ENCODE measurements around the gene GARIN5B. TPM values are rescaled to one million over a fixed set of nuclear protein-coding genes. Genes with fewer than 3 reads are reported as not detected.

The GARIN5B gene
- total RNA-seq, 2 experiments from 2014 or later = not detected

- Mint-ChIP-seq H3K4me1 (peaks cover 34% of the 10 kb centered on the region), H3K36me3 (ENCODE audit: low read depth) (peaks cover 3% of the 10 kb centered on the region), H3K4me3 (no peak overlapping the region), H3K27ac (peak overlapping the region; percentile 30), H3K27me3 (peaks cover 38% of the 10 kb centered on the region), H3K9me3 (no peaks in the 10 kb centered on the region)
- CTCF ChIA-PET = interaction anchor here (1.0 kb wide), 1 partner anchor 50 kb away, joined by 5 read pairs; no protein-coding TSS in a partner anchor
- DNase-seq = no peak
- POLR2A ChIA-PET = interaction anchor here (1.0 to 3.7 kb wide), 3 partner anchors 12 to 21 kb away, joined by 3 to 25 read pairs (median 4); partner anchors contain the start of gene KMT5C
These were observed 12.3 kb downstream of the GARIN5B start for GRCh38 chr19:55350620-55351315.

GRCh38 chr19:55348317-55349034, 14.6 kb downstream of the GARIN5B start:
- Mint-ChIP-seq H3K27ac (no peak overlapping the region), H3K36me3 (ENCODE audit: low read depth) (peaks cover 3% of the 10 kb centered on the region), H3K4me3 (no peak overlapping the region), H3K27me3 (peaks cover 24% of the 10 kb centered on the region), H3K9me3 (no peaks in the 10 kb centered on the region), H3K4me1 (peaks cover 29% of the 10 kb centered on the region)
- POLR2A ChIA-PET = interaction anchor here (0.9 to 3.7 kb wide), 2 partner anchors 9 to 16 kb away, joined by 3 to 25 read pairs; partner anchors contain the start of gene KMT5C
- DNase-seq = no peak
- CTCF ChIA-PET = no interaction called here

GRCh38 chr19:55347442-55348009, 15.5 kb downstream of the GARIN5B start:
- Mint-ChIP-seq H3K27me3 (peaks cover 15% of the 10 kb centered on the region), H3K9me3 (no peaks in the 10 kb centered on the region), H3K4me1 (peaks cover 20% of the 10 kb centered on the region), H3K4me3 (no peak overlapping the region), H3K36me3 (ENCODE audit: low read depth) (peaks cover 6% of the 10 kb centered on the region), H3K27ac (no peak overlapping the region)
- ChIA-PET POLR2A (interaction anchor here (3.7 kb wide), 1 partner anchor 9 kb away, joined by 25 read pairs; the partner anchor contains the start of gene KMT5C), CTCF (no interaction called here)
- no peak for DNase-seq

DNA sequence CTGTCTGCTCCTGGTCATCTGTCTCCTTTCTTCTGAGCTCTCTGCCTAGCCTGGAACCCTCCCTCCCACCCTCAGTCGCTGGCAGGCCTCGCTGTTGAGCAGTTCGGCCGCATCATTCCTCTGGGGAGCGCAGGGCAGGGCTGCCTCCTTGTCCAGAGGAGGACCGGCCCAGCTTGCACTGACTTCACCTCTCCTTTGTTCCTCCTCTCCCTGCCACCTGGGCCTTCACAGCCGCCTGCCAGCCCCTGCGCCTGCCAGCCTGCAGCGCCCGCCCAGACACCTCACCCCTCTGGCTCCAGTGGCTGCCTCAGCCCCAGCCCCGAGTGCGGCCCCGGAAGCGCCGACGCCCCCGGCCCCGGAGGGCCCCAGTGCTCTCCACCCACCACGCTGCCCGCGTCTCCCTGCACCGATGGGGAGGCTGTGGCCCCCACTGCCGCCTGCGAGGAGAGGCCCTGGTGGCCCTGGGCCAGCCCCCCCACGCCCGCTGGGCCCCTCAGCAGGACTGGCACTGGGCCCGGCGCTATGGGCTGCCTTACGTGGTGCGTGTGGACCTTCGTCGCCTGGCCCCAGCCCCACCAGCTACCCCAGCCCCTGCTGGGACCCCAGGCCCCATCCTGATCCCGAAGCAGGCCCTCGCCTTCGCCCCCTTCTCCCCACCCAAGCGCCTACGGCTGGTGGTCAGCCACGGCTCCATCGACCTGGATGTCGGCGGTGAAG, 16.2 kb downstream of the GARIN5B start:
- ChIA-PET CTCF (no interaction called here), POLR2A (interaction anchor here (3.7 kb wide), 1 partner anchor 8 kb away, joined by 25 read pairs; the partner anchor contains the start of gene KMT5C)
- DNase-seq = no peak

DNA sequence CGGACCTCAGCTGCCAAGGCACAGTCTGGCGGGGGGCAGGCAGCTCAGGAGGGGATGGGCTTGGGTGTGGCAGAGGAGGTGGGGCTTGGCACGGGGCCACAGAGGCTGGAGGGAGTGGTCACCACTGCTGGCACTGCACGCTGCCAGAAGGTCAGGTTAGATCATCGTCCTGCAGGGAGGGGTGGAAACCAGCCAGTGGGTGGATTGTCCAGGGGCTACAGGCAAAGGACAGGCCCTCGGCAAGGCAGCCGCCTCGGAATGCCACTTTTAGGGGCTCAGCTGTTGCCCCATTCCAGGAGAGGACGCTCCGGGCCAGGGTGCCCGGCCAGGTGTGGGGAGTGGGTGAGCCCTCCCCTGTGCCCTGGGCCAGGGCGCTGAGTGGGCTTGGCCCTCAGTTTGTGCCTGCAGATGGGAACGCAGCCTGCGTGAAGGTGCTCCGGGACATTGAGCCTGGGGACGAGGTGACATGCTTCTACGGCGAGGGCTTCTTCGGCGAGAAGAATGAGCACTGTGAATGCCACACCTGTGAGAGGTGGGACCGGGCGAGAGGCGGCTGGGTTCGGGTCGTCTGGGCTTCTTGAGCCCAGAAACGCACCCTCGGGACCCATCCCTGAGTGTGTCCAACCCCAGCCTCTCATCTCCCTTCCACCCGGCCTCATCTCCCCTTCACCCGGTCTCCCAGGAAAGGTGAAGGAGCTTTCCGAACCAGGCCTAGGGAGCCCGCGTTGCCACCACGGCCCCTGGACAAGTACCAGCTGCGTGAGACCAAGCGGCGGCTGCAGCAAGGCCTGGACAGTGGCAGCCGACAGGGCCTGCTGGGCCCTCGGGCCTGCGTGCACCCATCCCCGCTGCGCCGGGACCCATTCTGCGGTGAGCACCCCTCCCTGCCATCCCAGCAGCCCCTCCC, 17.0 kb downstream of the GARIN5B start:
- peaks cover 10% of the 10 kb centered on the region for H3K4me1 Mint-ChIP-seq
- H3K36me3 Mint-ChIP-seq (ENCODE audit: low read depth) = peaks cover 8% of the 10 kb centered on the region
- H3K27ac Mint-ChIP-seq = no peak overlapping the region
- peaks cover 2% of the 10 kb centered on the region for H3K27me3 Mint-ChIP-seq
- POLR2A ChIA-PET = interaction anchor here (1.1 kb wide), 1 partner anchor 62 kb away, joined by 3 read pairs; the partner anchor contains the start of gene UBE2S
- no peaks in the 10 kb centered on the region for H3K9me3 Mint-ChIP-seq
- no peak for DNase-seq
- no peak overlapping the region for H3K4me3 Mint-ChIP-seq
- CTCF ChIA-PET = no interaction called here

More for the DNA sequence above, 16.2 kb downstream of the GARIN5B start:
- Mint-ChIP-seq H3K27ac (no peak overlapping the region), H3K27me3 (peaks cover 10% of the 10 kb centered on the region), H3K9me3 (no peaks in the 10 kb centered on the region), H3K4me1 (peaks cover 13% of the 10 kb centered on the region), H3K4me3 (no peak overlapping the region), H3K36me3 (ENCODE audit: low read depth) (peaks cover 6% of the 10 kb centered on the region)

- Mint-ChIP-seq H3K27ac (no peak overlapping the region), H3K27me3 (no peaks in the 10 kb centered on the region), H3K4me1 (peaks cover 10% of the 10 kb centered on the region), H3K9me3 (no peaks in the 10 kb centered on the region), H3K4me3 (no peak overlapping the region), H3K36me3 (ENCODE audit: low read depth) (peaks cover 8% of the 10 kb centered on the region)
- DNase-seq = no peak
- POLR2A ChIA-PET = interaction anchor here (1.1 kb wide), 1 partner anchor 63 kb away, joined by 3 read pairs; the partner anchor contains the start of gene UBE2S
- CTCF ChIA-PET = no interaction called here
These were observed 17.8 kb downstream of the GARIN5B start for GRCh38 chr19:55345101-55345817.

- Mint-ChIP-seq H3K4me1 (peaks cover 12% of the 10 kb centered on the region), H3K36me3 (ENCODE audit: low read depth) (peaks cover 8% of the 10 kb centered on the region), H3K9me3 (no peaks in the 10 kb centered on the region), H3K27me3 (no peaks in the 10 kb centered on the region), H3K27ac (no peak overlapping the region), H3K4me3 (no peak overlapping the region)
- ChIA-PET POLR2A (no interaction called here), CTCF (no interaction called here)
- no peak for DNase-seq
These were observed 18.6 kb downstream of the GARIN5B start for GRCh38 chr19:55344444-55344843.

- peaks cover 19% of the 10 kb centered on the region for H3K4me1 Mint-ChIP-seq
- H3K27ac Mint-ChIP-seq = peak overlapping the region; percentile 52
- peak overlapping the region; percentile 69 for H3K4me3 Mint-ChIP-seq
- peaks cover 4% of the 10 kb centered on the region for H3K27me3 Mint-ChIP-seq
- no peaks in the 10 kb centered on the region for H3K9me3 Mint-ChIP-seq
- no peak for DNase-seq
- CTCF ChIA-PET = interaction anchor here (1.3 kb wide), 1 partner anchor 40 kb away, joined by 5 read pairs; no protein-coding TSS in a partner anchor
- peaks cover 6% of the 10 kb centered on the region for H3K36me3 Mint-ChIP-seq (ENCODE audit: low read depth)
- POLR2A ChIA-PET = no interaction called here
These were observed 21.2 kb downstream of the GARIN5B start for GRCh38 chr19:55341595-55342531.

DNA sequence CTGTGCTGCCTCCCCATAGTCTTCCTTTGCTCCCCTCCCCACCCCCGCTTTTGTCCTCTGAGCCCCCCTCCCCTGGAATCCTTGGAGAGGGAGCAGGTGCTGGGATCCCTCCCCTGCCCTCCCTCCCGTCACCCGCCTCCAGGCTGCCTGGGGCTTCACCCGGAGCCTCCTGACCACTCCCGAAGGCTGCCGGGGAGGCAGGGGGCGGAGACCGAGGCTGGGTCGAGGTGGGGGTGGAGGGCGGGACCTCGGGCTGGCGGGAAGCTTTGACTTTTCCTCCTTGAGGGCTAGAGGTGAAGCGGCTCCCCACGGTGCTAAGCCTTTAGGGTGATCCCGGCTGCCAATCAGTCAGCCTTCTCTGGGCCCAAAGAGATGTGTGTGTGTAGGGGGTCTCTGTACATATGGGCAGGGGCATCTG, 21.9 kb downstream of the GARIN5B start:
- peak; percentile 68 for DNase-seq
- H3K4me3 Mint-ChIP-seq = peak overlapping the region; percentile 83
- H3K36me3 Mint-ChIP-seq (ENCODE audit: low read depth) = peaks cover 6% of the 10 kb centered on the region
- ChIA-PET CTCF (interaction anchor here (1.3 kb wide), 1 partner anchor 39 kb away, joined by 5 read pairs; no protein-coding TSS in a partner anchor), POLR2A (no interaction called here)
- peak overlapping the region; percentile 82 for H3K27ac Mint-ChIP-seq
- no peaks in the 10 kb centered on the region for H3K9me3 Mint-ChIP-seq
- H3K4me1 Mint-ChIP-seq = peaks cover 19% of the 10 kb centered on the region
- peaks cover 10% of the 10 kb centered on the region for H3K27me3 Mint-ChIP-seq

DNA sequence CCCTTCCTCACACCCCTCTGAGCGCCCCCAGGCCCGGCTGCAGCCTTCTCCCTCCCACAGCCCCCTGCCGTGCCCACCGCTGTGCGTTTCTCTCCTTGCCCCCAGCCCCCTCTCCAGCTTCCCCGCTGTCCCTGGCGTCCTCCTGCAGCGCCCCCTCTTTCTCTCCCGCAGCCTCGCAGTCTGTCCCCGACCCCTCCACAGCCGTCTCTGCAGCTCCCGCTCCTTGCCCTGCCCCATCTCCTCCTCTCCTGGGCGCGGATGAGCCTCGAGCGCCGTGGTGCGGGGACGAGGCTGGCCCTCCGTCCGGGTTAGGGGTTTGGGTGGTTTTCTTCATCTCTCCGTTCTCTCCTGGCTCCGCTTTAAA, 22.3 kb downstream of the GARIN5B start:
- H3K27ac Mint-ChIP-seq = peak overlapping the region; percentile 82
- H3K36me3 Mint-ChIP-seq (ENCODE audit: low read depth) = peaks cover 6% of the 10 kb centered on the region
- CTCF ChIA-PET = interaction anchor here (1.3 kb wide), 1 partner anchor 39 kb away, joined by 5 read pairs; no protein-coding TSS in a partner anchor
- peaks cover 19% of the 10 kb centered on the region for H3K4me1 Mint-ChIP-seq
- no peaks in the 10 kb centered on the region for H3K9me3 Mint-ChIP-seq
- DNase-seq = peak; percentile 34
- H3K4me3 Mint-ChIP-seq = peak overlapping the region; percentile 83
- peaks cover 12% of the 10 kb centered on the region for H3K27me3 Mint-ChIP-seq
- POLR2A ChIA-PET = no interaction called here

Data from activated CD4-positive, alpha-beta memory T cell treated with anti-CD3 and anti-CD28 coated beads, Interleukin-2, amount 10 ng/mL, durations not matched to agents 7 days and 5 days (primary cell).